ENCODE data around the gene OR4D5. TPM values are rescaled to one million over a fixed set of nuclear protein-coding genes. Genes with fewer than 3 reads are reported as not detected.

The OR4D5 gene
- total RNA-seq = not detected

DNA sequence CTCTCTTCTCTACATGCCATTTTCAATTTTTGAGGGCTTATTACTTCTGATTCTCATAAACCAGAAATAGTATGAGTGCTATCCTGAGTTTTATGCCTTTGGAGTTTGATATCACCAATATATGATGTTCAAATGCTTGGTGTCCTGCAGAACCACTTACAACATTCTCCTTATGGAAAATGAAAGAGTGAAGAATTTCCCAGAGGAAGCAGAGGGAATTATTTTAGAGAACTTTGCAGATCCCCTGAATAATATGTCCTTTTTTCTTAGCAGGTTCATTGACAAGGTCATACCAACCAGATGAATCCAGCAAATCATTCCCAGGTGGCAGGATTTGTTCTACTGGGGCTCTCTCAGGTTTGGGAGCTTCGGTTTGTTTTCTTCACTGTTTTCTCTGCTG lies at the start of gene OR4D5:
TSS of gene OR4D5 (plus strand) at position 301 of the 400 bp plus-strand sequence. CDS start at position 301, 0 bp downstream.
- no peak for DNase-seq

DNA sequence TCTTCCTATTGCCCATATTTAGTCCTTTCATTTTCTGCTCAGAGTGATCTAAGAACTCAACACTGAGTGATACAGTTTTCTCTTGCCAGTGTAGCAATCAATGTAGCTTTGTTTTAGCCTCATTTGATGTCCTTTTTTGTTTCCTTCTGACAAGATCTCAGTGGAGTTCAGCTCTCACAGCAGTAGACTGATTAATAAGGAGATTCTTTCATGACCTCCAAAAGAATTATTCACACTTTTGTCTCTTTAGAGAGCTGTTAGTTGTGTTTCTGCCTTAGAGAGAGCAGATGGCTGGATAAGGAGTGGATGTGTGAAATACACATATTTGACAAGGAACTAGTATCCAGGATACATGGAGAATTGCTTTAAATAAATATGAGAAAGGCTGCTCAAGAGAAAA lies 47.4 kb upstream of the OR4D5 start:
- DNase-seq = peak; percentile 10

DNA sequence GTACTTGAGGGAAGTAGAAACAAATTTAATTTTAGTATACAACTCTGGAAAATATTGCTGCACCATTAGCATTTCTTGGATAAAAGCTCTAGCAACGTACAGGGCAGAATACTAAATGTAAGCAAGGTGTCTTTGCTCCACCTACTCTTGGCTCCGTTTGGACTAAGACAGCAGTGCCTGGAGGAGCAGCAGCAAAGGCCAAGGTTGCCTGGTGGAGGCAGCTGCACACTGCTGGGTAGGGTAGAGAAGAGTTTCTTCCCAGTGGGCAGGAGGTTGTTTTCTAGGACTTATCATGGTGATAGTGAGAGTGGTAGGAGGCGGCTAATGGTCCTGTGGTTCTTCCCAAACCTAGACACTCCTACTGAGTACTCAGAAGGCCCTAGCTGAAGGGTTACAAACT lies 39.6 kb upstream of the OR4D5 start:
- no peak for DNase-seq

DNA sequence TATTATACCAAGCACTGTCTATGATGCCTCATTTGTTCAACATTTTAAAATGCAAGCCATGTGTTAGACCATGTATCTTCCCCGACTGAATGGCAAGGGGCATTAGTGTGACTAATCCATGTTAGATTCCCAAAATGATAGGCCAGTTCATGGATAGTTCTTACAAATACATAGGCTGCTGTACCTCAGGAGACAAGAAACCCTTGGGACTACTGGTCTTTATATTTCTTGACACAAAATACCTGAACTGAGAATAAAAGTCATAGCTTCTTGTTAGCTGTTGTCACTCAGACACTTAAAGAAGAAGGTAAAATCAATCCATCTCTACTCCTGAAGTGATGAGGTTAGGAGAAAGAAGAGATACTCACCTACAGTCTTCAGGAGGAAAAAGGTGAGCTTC lies 37.5 kb upstream of the OR4D5 start, which contains the start of gene OR8D4:
TSS of gene OR8D4 (plus strand) at position 301 of the 400 bp plus-strand sequence. CDS start 4,265 bp downstream, outside the sequence.
- DNase-seq = no peak

DNA sequence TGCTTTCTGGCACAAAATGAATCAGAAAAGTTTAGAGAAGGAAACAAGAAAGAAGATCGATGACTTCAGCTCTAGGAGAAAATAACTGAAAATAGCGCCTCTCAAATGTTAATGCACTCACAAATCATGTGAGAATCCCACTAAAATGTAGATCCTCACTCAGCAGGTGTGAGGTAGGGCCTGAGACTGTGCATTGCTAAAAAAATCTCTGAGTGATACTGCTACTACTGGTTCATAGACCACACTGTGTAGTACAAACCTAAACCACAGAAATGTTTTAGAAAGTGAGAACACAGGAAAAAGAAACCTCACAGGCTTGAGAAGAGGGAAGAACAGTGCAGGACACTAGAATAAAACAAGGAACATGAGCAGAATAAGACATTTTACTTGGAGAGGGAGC lies 35.5 kb upstream of the OR4D5 start:
- no peak for DNase-seq

DNA sequence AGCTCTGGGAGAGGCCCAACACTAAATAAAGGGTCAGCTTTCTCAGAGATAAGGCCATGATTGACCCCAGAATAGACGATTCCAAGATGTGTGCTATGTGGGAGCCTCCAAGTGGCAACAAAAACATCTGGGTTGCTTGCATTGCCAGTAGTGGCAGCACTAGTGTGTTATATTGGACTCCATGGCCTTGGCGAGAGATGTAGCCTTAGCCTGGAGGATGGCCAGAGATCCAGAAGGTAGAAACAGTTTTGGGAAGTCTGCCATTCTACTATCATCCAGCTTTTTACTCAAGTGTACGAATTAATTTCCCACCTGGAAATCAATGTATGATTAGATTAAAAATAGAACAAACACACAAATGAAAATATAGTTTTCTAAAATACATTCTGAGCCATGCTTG lies 34.5 kb upstream of the OR4D5 start:
- no peak for DNase-seq

DNA sequence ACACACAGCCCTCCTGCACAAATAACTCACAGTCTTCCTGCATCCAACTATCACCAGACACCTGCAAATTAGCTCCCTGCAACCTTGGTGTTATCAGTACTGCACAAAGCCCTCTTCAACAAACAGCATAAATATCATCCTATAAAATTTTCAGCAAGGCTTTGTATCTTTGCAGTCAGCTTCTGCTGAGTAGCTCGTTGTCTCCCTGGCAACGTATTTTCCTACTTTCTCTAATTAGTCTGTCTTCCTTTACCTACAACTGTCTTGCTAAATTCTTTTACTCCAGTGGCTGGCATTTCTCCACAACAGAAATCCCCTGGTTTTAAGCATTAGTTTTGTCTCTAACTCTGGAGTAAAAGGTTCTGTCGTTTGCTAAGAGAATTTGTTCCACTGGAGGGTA lies 33.6 kb upstream of the OR4D5 start:
- no peak for DNase-seq

DNA sequence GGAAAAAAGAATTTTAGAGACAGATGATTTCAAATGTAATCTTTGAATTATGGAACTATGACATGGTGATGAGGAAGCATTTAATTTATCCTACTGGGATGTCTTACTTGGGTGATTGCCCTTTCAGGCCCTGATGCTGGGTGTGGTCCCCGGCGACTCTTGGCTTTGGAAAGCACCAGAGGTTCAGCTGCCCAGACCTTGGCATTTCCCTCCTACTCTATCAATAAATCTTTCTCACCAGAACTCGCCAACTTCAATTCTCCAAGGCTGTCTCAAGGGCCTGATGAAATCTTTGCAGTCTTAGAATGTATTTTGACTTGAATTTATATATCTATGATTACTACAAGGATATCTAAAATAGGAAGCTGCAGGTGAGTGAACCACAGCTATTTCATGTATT lies 18.5 kb upstream of the OR4D5 start:
- no peak for DNase-seq

DNA sequence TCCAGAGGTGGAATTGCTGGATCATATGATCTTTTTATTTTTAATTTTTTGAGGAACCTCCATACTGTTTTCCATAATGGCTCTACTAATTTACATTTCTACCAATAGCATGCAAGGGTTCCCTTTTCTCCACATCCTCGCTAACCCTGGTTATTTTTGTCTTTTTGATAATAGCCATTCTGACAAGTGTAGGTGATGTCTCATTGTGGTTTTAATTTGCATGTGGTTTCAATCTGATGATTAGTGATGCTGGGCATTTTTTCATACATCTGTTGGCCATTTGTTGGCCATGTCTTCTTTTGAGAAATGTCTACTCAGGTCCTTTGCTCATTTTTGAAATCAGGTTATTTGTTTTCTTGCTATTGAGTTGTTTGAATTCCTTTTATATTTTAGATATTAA lies 15.4 kb upstream of the OR4D5 start:
- DNase-seq = no peak

DNA sequence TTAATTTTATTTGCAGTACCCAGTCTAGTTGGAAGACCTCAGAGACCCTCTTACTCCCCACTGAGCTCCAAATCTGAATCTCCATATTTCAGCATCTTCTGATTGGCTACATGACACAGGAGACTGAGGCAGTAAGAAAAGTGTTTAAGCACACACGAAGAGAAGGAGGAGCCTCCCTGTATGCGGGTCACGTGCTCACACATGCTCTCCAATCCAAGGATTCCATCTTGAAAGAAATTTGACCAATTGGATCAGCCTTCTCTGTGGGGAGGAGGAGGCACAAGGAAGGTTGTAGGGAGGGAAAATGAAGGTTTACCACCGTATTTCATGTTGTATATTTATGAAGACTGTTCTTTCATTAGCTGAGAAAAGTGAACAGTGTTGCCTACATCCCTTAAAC lies 3.0 kb downstream of the OR4D5 start:
- no peak for DNase-seq

DNA sequence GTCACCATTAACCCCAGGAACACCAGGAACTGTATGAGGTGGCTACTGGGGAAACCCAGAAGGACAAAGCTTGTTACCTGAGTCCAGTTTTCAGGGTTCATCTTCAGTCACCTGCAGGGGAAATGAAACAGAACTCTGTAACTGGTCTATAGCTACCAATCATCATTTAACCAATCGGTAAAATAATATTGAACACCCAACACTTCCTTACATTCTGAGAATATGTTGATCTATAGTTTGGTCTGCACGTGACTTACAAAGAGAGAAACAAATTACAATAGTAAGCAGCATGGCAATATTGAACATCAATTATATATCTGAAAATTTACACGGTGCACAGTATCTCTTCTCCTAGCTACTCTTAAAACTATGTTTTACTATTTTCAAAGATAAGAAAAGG lies 4.3 kb downstream of the OR4D5 start, which contains the start of gene OR6T1:
TSS of gene OR6T1 (minus strand) at position 101 of the 400 bp plus-strand sequence. CDS start at position 101, 0 bp downstream.
- no peak for DNase-seq

DNA sequence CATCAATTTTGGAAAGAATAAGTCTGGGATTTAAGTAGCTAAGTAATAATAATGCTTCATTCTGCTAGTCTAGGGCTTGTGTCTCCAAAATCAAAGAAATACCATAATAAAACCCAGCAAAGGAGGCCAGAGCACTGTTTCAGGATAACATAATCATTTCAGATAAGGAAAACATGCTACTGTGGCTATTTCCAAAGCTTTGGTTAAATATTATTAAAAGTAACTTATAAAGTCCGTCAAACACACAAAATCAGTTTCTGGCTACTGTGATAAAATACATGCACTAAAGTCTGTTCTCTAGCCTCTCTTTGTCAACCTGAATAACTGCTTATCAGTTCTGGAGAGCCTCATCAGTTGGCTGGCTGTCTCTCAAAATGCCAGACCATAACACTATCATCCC lies 5.7 kb downstream of the OR4D5 start:
- DNase-seq = no peak

DNA sequence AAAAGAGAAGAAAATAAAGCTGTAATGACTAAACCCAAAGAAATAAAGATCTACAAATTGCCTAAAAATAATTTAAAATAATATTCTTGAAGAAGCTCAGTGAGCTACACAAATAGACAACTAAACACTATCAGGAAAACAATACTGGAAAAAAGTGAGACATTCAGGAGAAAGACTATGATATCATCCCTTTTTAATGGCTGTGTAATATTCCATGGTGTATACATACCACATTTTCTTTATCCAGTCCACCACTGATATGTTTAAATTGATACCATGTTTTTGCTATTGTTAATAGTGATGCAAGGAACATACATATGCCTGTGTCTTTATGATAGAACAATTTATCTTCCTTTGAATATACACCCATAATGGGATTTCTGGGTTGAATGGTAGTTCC lies 17.3 kb downstream of the OR4D5 start:
- DNase-seq = no peak

DNA sequence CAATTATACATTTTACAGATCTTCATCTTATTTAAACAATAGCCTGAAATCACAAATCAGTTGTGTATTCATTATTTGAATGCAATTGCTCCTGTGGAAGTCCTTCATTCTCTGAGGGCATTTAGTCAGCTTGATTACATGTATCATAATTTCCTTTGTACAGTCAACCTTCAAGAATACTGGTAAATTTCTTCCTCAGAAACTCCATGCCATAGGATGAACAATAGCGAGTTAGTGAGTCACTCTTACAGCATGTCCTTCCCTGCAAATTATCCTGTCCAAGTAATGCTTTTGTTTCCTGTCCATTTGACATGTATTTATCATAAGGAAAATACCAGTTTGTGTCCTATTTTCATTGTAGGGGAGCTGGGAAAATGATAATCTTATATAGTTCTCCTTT lies 34.4 kb downstream of the OR4D5 start:
- DNase-seq = peak; percentile 3

DNA sequence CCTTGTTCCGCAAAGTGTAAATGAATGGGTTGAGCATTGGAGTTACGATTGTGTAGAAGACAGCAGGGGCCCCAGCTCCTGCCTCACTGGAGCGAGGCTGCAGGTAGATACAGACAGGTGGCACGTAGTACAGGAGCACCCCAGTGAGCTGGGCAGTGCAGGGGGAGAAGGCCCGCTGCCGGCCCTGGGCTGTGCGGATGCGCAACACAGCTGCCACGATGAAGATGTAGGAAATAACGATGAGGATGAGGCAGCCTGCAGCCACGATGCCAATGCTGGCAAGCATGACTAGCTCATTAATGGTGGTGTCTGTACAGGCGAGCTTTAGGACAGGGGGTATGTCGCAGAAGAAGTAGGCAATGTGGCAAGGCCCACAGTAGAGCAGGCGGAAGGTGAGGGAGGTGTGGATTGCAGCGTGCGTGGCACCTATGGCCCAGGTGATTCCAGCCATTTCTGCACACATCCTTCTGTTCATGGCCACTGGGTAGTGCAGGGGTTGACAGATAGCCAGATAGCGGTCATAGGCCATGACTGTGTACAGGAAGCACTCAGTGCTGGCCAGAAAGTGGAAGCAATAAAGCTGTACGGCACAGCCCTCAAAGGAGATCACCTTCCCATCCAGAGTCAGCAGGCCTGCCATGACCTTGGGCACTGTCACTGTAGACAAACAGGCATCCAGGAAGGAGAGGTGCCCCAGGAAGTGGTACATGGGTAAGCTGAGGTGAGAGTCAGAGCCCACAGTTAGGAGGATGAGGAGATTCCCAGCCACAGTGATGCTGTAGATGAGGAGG lies 37.5 kb downstream of the OR4D5 start:
- DNase-seq = no peak

DNA sequence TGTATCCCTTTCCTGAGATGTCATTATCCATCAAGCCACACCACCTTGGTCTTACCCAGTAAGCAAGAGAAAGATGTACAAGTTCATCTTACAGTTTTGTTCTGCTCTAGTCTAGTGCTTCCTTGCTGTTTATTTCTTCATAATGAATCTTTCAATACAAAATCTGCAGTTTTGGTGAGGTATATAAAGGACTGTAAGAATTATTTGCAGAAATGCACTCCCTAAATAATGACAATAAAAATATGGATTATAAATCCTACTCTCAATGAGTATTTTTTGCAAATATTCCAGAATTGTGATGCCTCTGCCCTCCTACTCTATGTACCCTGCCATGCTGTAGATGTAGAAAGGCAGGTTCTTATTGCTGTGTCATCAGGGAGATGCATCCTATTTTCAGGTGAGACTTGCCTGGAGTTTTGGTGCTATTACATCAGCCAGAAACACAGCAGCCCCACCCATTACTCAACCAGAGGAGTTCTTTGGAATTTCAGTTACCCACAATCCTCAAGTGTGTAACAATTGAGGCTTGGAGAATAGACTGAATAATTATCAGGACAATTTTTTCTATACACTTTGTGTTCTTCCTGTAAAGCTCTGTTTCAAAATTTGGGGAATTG lies 38.4 kb downstream of the OR4D5 start, which contains the start of gene OR10S1:
TSS of gene OR10S1 (minus strand) at position 51 of the 617 bp plus-strand sequence. CDS start 117 bp downstream, outside the sequence.
- DNase-seq = no peak

DNA sequence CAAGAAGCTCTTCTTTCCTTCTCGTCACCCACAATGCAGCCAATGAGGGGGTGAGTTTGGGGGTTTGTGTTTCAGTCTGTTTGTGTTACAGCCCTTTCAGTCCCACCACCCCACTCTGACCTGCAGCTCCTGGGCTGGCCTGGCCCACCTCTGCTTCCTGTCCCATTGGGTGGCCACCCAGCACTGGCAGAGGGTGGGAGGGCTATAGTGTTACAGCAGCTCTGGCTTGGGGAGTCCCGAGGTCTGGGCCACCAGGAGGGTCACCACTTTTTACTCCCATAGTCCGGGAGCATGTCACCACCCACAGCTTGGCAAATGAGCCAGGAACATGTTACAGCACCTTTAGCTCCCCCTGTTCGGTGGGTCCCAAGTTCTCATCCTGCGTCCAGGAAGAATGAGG lies 39.9 kb downstream of the OR4D5 start:
- DNase-seq = no peak

Other genes with a start within 250 kb of the OR4D5 start
- gene ZNF202, start 198.0 kb upstream of the OR4D5 start, total RNA-seq = 10.9 TPM
- not detected for gene OR6X1, start 185.1 kb upstream of the OR4D5 start, total RNA-seq
- gene OR6M1, start 133.3 kb upstream of the OR4D5 start, total RNA-seq = not detected
- gene TMEM225, start 53.9 kb upstream of the OR4D5 start, total RNA-seq = not detected
- gene OR8D4, start 37.5 kb upstream of the OR4D5 start, total RNA-seq = 0.30 TPM
- gene OR6T1, start 4.2 kb downstream of the OR4D5 start, total RNA-seq = not detected
- gene OR10S1, start 38.2 kb downstream of the OR4D5 start, total RNA-seq = not detected
- gene OR10G6, start 55.5 kb downstream of the OR4D5 start, total RNA-seq = not detected
- not detected for gene OR10G4, start 73.4 kb downstream of the OR4D5 start, total RNA-seq
- not detected for gene OR10G9, start 83.4 kb downstream of the OR4D5 start, total RNA-seq
- gene OR10G8, start 87.2 kb downstream of the OR4D5 start, total RNA-seq = not detected
- not detected for gene OR10G7, start 101.7 kb downstream of the OR4D5 start, total RNA-seq
- 22.0 TPM for gene VWA5A, start 175.8 kb downstream of the OR4D5 start, total RNA-seq
- not detected for gene OR10D3, start 243.7 kb downstream of the OR4D5 start, total RNA-seq

Data from skin of body (tissue), 2 donors.